Measurements from ENCODE around the gene CASD1. TPM values are rescaled to one million over a fixed set of nuclear protein-coding genes. Genes with fewer than 3 reads are reported as not detected.

The CASD1 gene
- total RNA-seq, 1 donor, result 18.7 TPM

DNA sequence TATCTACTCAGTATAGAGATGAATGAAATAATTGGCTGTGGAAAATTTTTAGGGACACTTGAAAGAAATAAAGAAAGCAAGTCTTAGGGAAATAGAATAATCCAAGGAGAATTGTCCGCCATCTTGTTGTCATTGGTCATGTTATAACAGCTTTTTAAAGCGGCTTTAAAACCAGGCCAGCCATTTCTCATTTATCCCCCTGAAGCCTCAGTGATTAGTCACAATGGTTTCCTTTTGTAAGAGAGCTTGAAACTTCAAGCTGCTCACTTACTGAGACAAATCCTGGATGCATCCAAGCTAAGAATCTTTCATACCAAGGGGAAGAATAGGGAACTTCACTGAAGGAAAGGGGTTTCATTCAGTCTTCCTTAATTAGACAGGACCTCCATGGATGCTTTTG lies 78.5 kb downstream of the CASD1 start:
- no peak overlapping the region for H3K4me3 ChIP-seq (ENCODE audit: low read depth, low read length)
- DNase-seq (ENCODE audit: low read depth), result no peak
- TF ChIP-seq CTCF (IDR thresholded peaks at IDR 0.05; ENCODE audit: insufficient read depth, low read length), result no peak

DNA sequence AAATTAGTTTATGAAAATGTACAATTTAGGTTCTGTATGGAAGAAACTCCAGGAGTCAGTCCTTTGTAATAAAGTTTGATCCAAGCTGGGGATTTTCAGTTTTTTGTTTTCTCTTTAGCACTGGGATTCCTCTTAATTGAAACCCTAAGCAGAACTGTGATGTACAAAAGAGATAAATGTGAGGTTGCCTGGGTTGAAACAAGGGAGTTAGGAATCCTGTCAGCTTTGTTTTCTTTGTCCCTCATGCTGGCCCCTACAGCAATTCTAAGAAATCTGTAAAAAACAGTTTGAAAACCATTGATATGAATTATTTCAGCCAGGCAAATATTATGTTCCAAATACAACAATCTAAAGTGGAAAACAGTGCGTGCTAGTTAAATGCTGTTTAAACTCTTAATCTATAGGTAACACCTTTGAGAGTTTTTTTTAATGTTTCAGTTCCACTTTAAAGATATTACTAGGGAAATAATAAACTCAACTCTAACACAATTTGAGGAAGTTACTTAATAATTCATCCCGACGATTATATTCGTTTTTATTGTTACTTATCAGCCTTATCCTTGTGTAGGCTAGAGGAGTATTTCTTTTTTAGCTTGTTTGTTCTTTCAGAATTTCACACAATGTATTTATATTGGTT lies 81.0 kb downstream of the CASD1 start:
- no peak for DNase-seq (ENCODE audit: low read depth)
- TF ChIP-seq CTCF (IDR thresholded peaks at IDR 0.05; ENCODE audit: insufficient read depth, low read length), result no peak
- H3K4me3 ChIP-seq (ENCODE audit: low read depth, low read length), result no peak overlapping the region

DNA sequence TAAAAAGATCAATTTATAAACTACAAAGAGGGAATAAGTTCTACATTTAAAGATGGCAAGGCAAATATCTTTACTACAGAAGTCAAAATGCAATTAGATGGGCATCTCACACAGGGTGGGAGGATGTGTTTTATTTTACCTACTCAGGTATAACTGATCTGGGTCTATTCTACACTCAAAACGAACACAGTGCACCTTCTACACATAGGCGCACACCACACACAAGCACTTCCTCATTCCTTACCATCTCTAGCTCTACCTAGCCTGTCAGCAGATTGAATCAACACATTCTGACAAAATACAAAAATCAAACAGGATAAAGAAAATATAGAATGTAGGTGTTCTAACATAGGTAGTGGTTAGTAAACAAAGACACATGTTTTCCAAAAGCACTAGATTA lies 81.6 kb downstream of the CASD1 start:
- no peak for DNase-seq (ENCODE audit: low read depth)
- H3K4me3 ChIP-seq (ENCODE audit: low read depth, low read length), result no peak overlapping the region
- TF ChIP-seq CTCF (IDR thresholded peaks at IDR 0.05; ENCODE audit: insufficient read depth, low read length), result no peak

DNA sequence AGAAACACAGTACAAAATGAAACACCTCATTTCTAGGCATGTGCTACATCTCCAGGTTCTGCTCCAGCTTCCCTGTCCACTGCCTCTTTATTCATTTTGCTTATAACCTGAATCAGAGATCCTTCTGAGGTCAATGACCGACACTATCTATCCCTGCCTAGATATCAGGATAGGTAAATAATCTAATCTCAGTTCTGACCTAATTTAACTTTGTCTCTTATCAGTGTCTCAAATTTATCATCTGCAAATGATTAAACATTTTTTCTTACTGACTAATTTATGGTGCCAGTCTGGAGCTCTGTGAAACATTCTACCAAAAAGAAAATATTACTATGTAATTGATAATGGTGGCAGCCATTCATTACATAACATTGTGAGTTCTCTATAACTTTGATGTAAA lies 85.3 kb downstream of the CASD1 start:
- no peak for TF ChIP-seq CTCF (IDR thresholded peaks at IDR 0.05; ENCODE audit: insufficient read depth, low read length)
- DNase-seq (ENCODE audit: low read depth), result no peak

DNA sequence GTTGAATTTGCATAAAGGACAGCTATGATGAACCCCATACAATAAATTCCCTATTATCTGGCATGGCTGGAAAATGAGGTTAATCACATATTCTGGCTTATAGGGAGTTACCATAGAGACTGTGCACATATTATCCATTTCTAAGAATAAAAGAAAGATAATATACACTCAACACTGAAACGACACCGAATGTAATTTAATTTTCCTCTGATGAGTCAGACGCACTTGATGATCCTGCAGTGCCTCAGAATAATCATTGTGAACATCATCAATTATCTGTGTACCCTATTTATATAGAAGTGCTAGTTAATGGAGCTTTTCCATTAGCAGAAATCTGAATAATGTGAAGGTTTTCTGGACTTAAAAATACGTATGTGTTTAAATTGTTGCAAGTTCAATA lies 86.1 kb downstream of the CASD1 start:
- H3K4me3 ChIP-seq (ENCODE audit: low read depth, low read length), result no peak overlapping the region
- no peak for TF ChIP-seq CTCF (IDR thresholded peaks at IDR 0.05; ENCODE audit: insufficient read depth, low read length)
- no peak for DNase-seq (ENCODE audit: low read depth)

More for the DNA sequence above, 85.3 kb downstream of the CASD1 start:
- no peak overlapping the region for H3K4me3 ChIP-seq (ENCODE audit: low read depth, low read length)

DNA sequence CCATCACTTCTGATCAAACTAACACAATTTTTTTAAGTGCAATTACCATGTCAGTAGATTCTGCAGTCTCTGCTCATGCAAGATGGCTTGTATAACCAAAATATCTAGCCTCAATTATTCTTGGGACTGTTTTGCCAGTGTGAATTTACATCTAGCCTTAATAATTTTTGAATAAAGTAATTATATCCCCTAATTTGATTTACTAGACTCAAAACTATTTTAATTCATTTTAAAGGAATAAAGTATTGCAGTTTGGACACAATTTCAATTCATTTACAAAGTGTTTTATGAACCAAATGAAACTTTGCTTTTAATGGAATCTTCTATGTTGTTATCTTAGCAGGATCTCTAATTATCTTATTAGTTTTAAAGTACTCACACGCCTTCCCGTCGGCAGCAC lies 90.7 kb downstream of the CASD1 start:
- no peak for TF ChIP-seq CTCF (IDR thresholded peaks at IDR 0.05; ENCODE audit: insufficient read depth, low read length)
- DNase-seq (ENCODE audit: low read depth), result no peak
- H3K4me3 ChIP-seq (ENCODE audit: low read depth, low read length), result no peak overlapping the region

- H3K4me3 ChIP-seq (ENCODE audit: low read depth, low read length), result no peak overlapping the region
- no peak for TF ChIP-seq CTCF (IDR thresholded peaks at IDR 0.05; ENCODE audit: insufficient read depth, low read length)
- DNase-seq (ENCODE audit: low read depth), result no peak
Measured at GRCh38 chr7:94602181-94602580, 92.6 kb downstream of the CASD1 start.

Measured in fibroblast of the aortic adventitia (primary cell).